Measurements from ENCODE around the gene SLC26A6.

The SLC26A6 gene

DNA sequence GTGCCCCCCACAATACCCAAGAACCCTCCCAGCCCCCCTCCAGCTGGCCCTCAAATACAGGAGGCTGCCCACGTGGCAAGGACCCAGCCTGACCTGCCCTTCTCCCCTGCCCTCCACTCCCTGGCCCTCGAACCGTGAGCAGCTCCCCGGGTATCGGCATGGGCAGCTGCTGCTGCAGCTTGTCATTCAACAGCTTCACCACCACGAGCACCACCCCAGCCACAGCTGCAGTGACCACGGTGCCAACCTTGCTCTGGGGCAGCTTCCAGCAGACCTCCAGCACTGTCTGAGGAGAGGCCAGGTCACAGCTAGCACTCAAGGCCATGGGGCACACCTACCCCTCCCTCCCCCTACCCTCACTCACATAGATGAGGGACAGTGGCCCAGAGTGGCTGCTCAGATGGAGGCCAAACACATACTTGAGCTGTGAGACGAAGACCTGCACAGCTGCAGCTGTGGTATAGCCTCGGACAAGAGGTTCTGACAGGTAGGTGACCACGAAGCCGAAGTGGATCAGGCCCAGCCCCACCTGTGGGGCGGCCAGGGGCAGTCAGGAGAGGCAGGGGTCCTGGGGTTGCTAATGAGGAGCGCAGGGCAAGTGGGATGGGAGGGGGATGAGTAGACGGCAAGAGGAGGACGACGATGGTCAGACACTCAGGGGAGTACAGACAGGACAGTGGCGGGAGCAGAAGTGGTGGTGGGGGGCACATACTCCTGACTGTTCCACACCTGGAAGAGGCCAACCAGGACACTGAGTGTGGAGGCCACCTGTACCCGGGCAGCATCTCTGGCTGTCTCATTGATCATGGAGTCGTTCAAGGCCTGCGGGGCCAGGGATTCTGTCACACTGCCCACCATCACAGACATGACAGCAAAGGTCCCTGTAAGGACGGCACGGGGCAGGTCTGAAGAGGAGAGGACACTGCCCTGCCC, 3.5 kb downstream of the SLC26A6 start:
- no peak for DNase-seq

DNA sequence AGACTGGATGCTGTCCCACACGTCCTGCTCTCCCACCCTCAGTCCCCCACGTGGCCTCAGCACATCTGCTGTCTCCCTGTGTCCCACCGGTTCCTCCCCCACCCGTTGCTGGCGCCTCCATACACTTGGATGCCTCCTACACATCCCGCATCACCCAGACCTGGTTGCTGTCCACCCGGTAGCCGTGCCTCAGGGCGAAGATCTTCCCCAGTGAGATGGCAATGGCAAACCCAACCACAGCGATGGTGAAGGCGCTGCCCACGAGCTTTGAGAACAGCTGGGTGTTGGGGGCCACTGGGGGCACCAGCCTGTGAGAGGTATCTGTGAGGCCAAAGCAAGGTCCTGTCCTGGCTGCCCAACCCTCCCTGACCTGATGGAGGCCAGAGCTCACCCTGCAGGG, 4.4 kb downstream of the SLC26A6 start:
- no peak for DNase-seq

DNA sequence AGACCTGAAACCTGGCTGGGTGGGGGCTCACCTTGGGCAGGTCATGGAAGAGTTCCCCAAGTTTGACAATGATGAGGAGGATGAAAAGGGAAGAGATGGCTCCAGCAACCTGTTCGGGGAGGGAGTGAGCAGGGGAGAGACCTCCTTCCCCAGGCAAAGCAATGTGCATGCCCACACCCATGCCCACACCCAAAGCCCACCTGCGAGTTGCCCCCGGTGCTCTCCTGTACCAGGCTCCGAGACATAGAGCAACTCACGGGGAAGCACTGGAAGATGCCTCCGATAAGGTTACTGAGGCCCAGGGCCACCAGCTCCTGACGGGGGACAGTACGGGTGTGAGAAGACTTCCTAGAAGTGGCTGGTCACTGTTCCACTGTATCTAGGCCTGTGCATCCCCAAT, 4.9 kb downstream of the SLC26A6 start:
- DNase-seq, result no peak

DNA sequence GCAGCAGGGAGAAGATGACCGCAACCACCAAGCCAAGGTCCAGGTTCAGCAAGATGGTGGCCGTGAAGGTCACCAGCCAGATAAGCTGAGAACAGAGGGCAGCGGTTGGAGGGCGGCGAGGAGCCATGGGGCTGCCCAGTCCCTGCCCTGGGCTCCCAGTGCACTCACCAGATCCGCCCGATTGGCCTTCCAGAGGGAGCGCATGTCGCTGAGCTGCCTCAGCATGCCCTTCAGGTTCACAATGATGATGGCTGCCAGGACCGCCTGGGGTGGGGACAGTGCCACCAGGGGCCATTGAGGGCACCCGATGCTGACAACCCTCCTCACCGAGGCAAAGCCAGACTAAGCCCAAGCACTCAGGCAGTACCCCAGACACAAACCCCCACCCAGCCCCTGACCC, 5.4 kb downstream of the SLC26A6 start:
- DNase-seq, result no peak

GRCh38 chr3:48628277-48629017, 6.8 kb downstream of the SLC26A6 start:
- DNase-seq, result no peak

- no peak for DNase-seq
Observed at GRCh38 chr3:48625600-48625999, 9.7 kb downstream of the SLC26A6 start.

DNA sequence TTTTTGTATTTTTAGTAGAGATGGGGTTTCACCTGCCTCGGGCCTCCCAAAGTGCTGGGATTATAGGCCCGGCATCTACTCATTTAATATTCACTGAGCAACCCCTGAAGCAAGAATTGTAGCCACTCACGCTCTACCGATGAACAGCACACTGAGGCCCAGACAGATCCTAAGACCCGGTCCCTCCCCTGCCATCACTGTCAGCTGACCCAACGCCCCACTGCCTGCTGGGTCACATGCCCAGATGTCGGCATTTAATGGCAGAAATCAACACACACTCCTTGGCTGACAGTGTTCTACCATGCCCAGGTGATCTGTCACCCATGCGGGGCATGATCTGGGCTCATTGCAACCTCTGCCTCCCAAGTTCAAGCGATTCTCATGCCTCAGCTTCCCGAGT, 10.5 kb downstream of the SLC26A6 start:
- no peak for DNase-seq

DNA sequence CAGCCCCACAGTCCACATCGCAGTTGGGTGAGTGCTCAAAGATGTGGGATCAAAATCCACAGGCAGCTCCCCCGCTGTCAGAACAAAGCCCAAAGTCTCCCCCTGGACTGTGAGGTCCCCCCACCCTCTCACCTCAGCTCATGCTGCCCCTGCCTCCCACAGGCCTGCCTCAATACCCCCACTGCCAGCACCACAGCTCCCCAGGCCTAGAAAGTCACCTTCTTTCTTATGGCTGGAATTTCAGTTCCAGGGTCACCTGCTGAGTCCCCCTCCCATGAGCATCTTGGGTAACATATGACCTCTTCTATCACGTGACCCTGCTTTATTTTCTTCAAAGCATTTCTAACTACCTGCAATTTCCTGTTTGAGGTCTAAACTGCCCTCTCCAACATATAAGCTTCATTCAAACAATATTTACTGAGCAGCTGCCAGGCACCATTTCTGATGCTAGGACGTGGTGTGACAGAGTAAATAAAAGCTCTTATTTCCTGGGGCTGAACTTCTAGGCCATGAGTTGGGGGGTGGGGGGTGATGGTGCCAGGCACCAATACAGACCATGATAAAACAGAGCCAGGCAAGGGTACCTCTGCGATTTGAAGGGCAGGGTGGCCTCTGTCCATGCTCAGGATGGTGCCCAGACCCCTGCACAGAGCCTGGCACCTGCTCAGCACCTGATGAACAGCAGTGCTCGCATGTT, 11.3 kb downstream of the SLC26A6 start:
- peak; percentile 81 for DNase-seq

DNA sequence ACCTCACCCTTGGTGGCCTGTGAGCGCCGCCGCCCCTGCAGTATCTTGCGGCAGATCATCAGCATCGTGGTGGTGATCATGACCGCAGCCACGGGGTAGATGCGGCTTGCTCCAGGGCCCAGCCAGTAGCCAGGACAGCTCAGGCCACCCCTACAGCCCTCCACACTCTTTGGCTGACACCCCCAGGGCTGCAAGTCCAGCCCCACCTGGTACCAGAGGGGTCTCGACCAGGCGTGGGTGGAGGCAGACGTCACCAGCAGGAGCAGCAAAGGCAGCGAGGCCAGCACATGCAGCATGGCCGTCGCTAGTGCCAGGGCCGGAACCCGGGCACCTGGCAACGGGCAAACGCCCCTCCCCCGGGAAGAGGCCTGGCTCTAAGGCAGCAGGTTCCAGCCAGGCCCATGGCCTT, 13.8 kb downstream of the SLC26A6 start, which contains the start of gene TMEM89:
Gene TMEM89 (minus strand): TSS at position 309 of the 409 bp plus-strand sequence. CDS start 13 bp downstream, at position 296.
- no peak for DNase-seq

- no peak for DNase-seq
Observed at GRCh38 chr3:48619541-48620524, 15.4 kb downstream of the SLC26A6 start.

DNA sequence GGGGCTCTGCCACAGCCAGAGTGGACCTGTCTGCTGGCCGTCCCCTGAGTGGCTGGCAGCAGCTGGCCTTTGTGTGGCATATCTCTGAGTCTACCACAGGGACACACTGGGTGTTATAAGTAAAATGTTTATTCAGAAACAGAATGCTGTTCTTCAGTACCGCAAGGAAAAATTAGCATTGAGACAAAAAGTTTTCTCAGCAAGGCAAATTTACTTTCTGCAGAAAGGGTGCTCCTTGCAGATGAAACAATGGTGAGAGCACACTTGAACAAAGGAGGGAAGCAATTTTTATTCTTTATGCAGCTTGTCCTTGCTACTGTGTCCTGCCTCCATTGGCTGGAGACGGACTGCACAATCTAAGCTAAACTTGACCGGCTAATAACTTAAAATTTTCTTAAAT, 17.7 kb downstream of the SLC26A6 start:
- no peak for DNase-seq

GRCh38 chr3:48614044-48614443, 21.2 kb downstream of the SLC26A6 start:
- DNase-seq, result no peak

- no peak for DNase-seq
Observed at GRCh38 chr3:48612309-48612708, 23.0 kb downstream of the SLC26A6 start.

- peak; percentile 90 for DNase-seq
Observed at GRCh38 chr3:48609088-48610005, 25.9 kb downstream of the SLC26A6 start, which contains the start of gene UQCRC1. Gene UQCRC1 (minus strand): TSS chr3:48609646. CDS start chr3:48609620, 26 bp downstream.

DNA sequence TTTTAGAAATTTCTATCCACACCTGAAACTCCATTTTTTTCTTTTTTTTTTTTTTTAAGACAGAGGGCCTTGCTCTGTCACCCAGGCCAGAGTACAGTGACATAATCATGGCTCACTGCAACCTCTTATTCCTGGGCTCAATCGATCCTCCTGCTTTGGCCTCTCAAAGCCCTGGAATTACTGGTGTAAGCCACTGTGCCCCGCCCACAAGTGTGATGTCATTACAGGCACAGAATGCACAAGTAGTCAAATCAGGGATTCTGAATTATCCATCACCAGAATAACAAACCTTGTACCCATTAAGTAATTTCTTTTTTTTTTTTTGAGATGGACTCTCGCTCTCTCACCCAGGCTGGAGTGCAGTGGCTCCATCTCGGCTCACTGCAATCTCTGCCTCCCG, 27.7 kb downstream of the SLC26A6 start:
- DNase-seq, result no peak

DNA sequence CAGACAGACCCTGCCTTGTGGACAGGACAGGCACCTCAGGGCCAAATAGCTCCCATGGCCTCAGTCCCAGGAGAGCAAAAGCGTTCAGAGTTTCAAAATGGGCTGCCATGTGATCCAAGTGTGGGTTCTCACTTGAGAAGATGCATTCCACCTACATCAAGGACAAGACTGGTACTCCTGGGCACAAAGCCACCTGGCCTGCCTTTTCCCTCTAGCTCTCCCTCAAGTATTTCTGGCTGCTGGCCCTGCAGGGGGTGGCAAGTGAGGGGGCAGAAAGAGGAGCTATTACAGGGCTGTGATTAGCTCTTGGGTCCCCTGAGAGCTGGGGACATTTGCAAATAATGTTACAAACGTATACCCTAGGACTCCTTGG, 33.7 kb downstream of the SLC26A6 start:
- DNase-seq, result no peak

GRCh38 chr3:48600711-48601621, 34.3 kb downstream of the SLC26A6 start:
- DNase-seq, result no peak

DNA sequence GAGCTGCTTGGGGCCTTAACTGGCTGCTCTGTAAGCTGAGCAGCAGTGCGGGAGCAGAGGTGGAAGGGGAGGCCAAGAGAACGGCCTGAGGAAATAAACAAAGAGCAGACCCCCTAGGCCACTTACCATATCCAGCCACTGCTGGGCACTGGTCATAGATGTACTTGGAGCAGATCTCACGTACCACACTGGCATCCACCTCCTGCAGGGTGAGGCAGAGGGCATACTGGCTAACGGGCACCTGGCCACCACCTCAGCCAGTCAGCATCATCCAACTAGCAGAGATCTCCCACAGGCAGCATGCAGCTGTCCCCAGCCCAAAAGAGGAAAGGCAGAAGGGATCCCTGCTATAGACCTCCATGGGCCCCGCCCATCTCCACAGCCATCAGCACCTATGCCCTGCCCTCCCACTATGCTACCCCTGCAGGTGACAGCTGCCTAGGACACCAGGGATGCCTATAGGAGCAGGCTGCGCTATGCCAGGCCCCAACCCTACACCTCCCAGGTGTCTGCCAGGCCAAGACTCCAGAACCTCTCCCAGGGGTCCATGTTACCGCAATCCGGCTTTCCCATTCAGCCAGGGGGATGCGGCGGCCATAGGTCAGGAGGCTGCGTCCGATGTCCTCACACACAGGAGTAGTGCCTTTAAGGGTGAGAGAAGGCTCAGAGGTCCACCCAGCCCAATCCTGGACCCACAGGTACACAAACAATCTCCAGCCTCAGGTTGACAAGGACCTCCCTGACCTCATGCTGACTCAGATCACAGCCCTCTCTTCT, 35.6 kb downstream of the SLC26A6 start:
- DNase-seq, result no peak

DNA sequence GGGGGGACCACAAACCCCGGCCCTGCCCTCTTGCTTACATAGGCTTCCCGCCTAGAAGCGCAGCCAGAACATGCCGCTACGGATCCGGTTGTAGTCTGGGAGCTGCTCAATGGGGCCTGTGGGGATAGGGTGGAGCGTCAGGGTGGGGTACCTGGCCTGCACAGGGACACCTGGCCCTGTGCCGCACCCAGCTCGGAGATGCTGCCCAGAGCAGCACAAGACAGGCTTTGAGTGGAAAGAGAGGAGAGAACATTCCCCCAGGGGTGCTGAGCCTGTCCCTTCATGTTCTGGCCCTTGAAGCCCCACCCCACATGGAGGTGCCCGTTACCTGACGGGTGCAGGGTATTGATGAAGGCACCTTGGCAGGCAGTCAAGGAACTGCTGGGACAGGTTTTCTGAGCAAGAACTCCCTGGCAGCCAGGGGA, 36.2 kb downstream of the SLC26A6 start:
- DNase-seq, result peak; percentile 70

Data from NCI-H69 (cell line).